ENCODE data around the gene MOV10. TPM values are rescaled to one million over a fixed set of nuclear protein-coding genes. Genes with fewer than 3 reads are reported as not detected.

Gene MOV10
- total and polyA plus RNA-seq, 10 of the 15 experiments (the other 5 are each of a cell fraction or from before 2014, with no cell fraction given) = 21.0 to 80.3 (median 49.8) TPM

DNA sequence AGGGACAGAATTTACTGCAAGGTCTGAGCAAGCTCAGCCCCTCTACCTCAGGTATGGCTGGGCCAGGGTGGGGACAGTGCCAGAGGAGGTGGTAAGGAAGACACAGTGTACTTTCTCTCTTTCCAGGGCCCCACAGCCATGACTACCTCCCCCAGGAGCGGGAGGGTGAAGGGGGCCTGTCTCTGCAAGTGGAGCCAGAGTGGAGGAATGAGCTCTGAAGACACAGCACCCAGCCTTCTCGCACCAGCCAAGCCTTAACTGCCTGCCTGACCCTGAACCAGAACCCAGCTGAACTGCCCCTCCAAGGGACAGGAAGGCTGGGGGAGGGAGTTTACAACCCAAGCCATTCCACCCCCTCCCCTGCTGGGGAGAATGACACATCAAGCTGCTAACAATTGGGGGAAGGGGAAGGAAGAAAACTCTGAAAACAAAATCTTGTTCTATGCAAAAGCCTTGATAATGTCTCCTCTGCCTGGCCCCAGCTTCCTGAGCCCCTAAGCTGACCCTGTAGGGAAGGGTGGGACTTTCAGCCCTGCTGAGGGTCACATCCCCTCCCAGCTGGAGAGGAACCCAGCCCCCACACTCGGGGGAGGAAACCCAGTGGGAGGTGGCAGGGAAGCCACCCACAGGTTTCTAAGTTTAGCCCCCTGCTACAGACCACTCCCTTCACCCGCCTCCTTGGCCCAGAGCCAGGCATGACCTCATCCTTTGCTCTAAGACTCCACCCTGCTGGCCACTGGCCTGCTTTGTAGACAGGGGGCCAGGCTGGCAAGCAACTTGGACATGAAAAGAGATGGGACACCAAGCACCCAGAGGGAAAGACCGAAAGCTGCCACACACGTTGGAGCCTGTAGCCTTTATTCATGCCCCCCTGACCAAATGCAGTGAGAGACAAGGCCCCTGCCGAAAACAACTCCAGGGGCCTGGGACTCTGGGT is 26.1 kb downstream of the MOV10 start (continued):
- peak; percentile 79 for TF ChIP-seq NBN (IDR thresholded peaks at IDR 0.05)
- no peak for TF ChIP-seq MYC (IDR thresholded peaks at IDR 0.05; ENCODE audit: insufficient read depth, insufficient read length, insufficient replicate concordance, low read length, severe bottlenecking)
- TF ChIP-seq, protein P1, sequence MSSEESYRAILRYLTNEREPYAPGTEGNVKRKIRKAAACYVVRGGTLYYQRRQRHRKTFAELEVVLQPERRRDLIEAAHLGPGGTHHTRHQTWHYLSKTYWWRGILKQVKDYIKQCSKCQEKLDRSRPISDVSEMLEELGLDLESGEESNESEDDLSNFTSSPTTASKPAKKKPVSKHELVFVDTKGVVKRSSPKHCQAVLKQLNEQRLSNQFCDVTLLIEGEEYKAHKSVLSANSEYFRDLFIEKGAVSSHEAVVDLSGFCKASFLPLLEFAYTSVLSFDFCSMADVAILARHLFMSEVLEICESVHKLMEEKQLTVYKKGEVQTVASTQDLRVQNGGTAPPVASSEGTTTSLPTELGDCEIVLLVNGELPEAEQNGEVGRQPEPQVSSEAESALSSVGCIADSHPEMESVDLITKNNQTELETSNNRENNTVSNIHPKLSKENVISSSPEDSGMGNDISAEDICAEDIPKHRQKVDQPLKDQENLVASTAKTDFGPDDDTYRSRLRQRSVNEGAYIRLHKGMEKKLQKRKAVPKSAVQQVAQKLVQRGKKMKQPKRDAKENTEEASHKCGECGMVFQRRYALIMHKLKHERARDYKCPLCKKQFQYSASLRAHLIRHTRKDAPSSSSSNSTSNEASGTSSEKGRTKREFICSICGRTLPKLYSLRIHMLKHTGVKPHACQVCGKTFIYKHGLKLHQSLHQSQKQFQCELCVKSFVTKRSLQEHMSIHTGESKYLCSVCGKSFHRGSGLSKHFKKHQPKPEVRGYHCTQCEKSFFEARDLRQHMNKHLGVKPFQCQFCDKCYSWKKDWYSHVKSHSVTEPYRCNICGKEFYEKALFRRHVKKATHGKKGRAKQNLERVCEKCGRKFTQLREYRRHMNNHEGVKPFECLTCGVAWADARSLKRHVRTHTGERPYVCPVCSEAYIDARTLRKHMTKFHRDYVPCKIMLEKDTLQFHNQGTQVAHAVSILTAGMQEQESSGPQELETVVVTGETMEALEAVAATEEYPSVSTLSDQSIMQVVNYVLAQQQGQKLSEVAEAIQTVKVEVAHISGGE (CRISPR knock-in tag; IDR thresholded peaks at IDR 0.05) = no peak
- TF ChIP-seq, protein P2, sequence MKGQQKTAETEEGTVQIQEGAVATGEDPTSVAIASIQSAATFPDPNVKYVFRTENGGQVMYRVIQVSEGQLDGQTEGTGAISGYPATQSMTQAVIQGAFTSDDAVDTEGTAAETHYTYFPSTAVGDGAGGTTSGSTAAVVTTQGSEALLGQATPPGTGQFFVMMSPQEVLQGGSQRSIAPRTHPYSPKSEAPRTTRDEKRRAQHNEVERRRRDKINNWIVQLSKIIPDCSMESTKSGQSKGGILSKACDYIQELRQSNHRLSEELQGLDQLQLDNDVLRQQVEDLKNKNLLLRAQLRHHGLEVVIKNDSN (IDR thresholded peaks at IDR 0.05; ENCODE audit: borderline replicate concordance, extremely low read length, insufficient read depth, low read depth, low read length) = no peak
- TF ChIP-seq, protein P3, sequence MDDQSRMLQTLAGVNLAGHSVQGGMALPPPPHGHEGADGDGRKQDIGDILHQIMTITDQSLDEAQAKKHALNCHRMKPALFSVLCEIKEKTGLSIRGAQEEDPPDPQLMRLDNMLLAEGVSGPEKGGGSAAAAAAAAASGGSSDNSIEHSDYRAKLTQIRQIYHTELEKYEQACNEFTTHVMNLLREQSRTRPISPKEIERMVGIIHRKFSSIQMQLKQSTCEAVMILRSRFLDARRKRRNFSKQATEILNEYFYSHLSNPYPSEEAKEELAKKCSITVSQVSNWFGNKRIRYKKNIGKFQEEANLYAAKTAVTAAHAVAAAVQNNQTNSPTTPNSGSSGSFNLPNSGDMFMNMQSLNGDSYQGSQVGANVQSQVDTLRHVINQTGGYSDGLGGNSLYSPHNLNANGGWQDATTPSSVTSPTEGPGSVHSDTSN (IDR thresholded peaks at IDR 0.05; ENCODE audit: insufficient replicate concordance, low read depth, low read length) = no peak
- no peak for TF ChIP-seq GABPA (IDR thresholded peaks at IDR 0.05; ENCODE audit: low read depth)
- no peak for TF ChIP-seq NFXL1 (IDR thresholded peaks at IDR 0.05; ENCODE audit: borderline replicate concordance)
- no peak for TF ChIP-seq ZSCAN29 (IDR thresholded peaks at IDR 0.05)
- no peak for TF ChIP-seq KDM1A (IDR thresholded peaks at IDR 0.05; ENCODE audit: borderline replicate concordance)
- peak; percentile 51; the same call in 1 of the 2 replicates for TF ChIP-seq SMAD5 (IDR thresholded peaks at IDR 0.05; ENCODE audit: low read depth)
- TF ChIP-seq, protein P4, sequence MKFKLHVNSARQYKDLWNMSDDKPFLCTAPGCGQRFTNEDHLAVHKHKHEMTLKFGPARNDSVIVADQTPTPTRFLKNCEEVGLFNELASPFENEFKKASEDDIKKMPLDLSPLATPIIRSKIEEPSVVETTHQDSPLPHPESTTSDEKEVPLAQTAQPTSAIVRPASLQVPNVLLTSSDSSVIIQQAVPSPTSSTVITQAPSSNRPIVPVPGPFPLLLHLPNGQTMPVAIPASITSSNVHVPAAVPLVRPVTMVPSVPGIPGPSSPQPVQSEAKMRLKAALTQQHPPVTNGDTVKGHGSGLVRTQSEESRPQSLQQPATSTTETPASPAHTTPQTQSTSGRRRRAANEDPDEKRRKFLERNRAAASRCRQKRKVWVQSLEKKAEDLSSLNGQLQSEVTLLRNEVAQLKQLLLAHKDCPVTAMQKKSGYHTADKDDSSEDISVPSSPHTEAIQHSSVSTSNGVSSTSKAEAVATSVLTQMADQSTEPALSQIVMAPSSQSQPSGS (IDR thresholded peaks at IDR 0.05; ENCODE audit: low read length) = peak; percentile 92
- TF ChIP-seq IKZF1 (conservative IDR thresholded peaks at IDR 0.05) = peak; percentile 56; the same call in 1 of the 2 replicates
- no peak for TF ChIP-seq NFYB (IDR thresholded peaks at IDR 0.05; ENCODE audit: insufficient read depth, low read depth, low read length)
- no peak for TF ChIP-seq ESRRA (IDR thresholded peaks at IDR 0.05; ENCODE audit: low read length)
- TF ChIP-seq, protein P5, sequence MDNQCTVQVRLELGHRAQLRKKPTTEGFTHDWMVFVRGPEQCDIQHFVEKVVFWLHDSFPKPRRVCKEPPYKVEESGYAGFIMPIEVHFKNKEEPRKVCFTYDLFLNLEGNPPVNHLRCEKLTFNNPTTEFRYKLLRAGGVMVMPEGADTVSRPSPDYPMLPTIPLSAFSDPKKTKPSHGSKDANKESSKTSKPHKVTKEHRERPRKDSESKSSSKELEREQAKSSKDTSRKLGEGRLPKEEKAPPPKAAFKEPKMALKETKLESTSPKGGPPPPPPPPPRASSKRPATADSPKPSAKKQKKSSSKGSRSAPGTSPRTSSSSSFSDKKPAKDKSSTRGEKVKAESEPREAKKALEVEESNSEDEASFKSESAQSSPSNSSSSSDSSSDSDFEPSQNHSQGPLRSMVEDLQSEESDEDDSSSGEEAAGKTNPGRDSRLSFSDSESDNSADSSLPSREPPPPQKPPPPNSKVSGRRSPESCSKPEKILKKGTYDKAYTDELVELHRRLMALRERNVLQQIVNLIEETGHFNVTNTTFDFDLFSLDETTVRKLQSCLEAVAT (IDR thresholded peaks at IDR 0.05) = no peak
- no peak for TF ChIP-seq RFX5 (IDR thresholded peaks at IDR 0.05; ENCODE audit: low read depth, low read length)
- TF ChIP-seq CHD1 (IDR thresholded peaks at IDR 0.05; ENCODE audit: low read depth, low read length) = no peak
- peak; percentile 97 for TF ChIP-seq SMAD1 (IDR thresholded peaks at IDR 0.05; ENCODE audit: low read depth, partially characterized antibody)
- no peak; the same call in 1 of the 2 replicates for TF ChIP-seq POLR2AphosphoS2 (IDR thresholded peaks at IDR 0.05; ENCODE audit: low read depth, low read length)
- TF ChIP-seq CHD2 (IDR thresholded peaks at IDR 0.05; ENCODE audit: borderline replicate concordance, low read depth, low read length) = 0 out of 2 replicates have a peak, but pooled peaks have one; percentile 58
- peak; percentile 24; the same call in 1 of the 2 replicates for TF ChIP-seq JUND (IDR thresholded peaks at IDR 0.05; ENCODE audit: low read depth, low read length)

Measured in GM12878 (cell line).